Measurements from ENCODE around the gene CPM. TPM values are rescaled to one million over a fixed set of nuclear protein-coding genes. Genes with fewer than 3 reads are reported as not detected.

CPM gene
- total RNA-seq, 4 donors from 2014 or later, result 25.7 to 60.4 (median 43.2) TPM

GRCh38 chr12:68891141-68891540, 41.8 kb downstream of the CPM start:
- DNase-seq, result no peak
- WGBS, 2 donors, result 88 to 95% methylated on average over 6 of the region's 6 CpGs
- Histone ChIP-seq H3K36me3 (no peaks in the 10 kb centered on the region), H3K4me1 (peaks cover 0 to 5% of the 10 kb centered on the region in 2 donors), H3K27ac (no peak overlapping the region), H3K27me3 (no peaks in the 10 kb centered on the region), H3K4me3 (replicated peaks in 1 of 3) (no peak overlapping the region), H3K9me3 (no peaks in the 10 kb centered on the region)
- TF ChIP-seq, protein P1, sequence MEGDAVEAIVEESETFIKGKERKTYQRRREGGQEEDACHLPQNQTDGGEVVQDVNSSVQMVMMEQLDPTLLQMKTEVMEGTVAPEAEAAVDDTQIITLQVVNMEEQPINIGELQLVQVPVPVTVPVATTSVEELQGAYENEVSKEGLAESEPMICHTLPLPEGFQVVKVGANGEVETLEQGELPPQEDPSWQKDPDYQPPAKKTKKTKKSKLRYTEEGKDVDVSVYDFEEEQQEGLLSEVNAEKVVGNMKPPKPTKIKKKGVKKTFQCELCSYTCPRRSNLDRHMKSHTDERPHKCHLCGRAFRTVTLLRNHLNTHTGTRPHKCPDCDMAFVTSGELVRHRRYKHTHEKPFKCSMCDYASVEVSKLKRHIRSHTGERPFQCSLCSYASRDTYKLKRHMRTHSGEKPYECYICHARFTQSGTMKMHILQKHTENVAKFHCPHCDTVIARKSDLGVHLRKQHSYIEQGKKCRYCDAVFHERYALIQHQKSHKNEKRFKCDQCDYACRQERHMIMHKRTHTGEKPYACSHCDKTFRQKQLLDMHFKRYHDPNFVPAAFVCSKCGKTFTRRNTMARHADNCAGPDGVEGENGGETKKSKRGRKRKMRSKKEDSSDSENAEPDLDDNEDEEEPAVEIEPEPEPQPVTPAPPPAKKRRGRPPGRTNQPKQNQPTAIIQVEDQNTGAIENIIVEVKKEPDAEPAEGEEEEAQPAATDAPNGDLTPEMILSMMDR (IDR thresholded peaks at IDR 0.05), result no peak
- TF ChIP-seq POLR2A (IDR thresholded peaks at IDR 0.05), result no peak
- intact Hi-C loops (cut with DNase I), result no loop called here

- Histone ChIP-seq H3K9me3 (no peaks in the 10 kb centered on the region), H3K27me3 (no peaks in the 10 kb centered on the region), H3K27ac (no peak overlapping the region), H3K36me3 (no peaks in the 10 kb centered on the region), H3K4me1 (peaks cover 0 to 5% of the 10 kb centered on the region in 2 donors), H3K4me3 (replicated peaks in 1 of 3) (no peak overlapping the region)
- whole genome bisulfite sequencing, 2 donors, result 89 to 96% methylated on average over 3 to 4 of the region's 4 CpGs
- no peak for TF ChIP-seq POLR2A (IDR thresholded peaks at IDR 0.05)
- TF ChIP-seq, protein P1 (IDR thresholded peaks at IDR 0.05), result no peak
- intact Hi-C loops (cut with DNase I), result no loop called here
- no peak for DNase-seq
Observed at GRCh38 chr12:68890701-68891113, 42.3 kb downstream of the CPM start.

DNA sequence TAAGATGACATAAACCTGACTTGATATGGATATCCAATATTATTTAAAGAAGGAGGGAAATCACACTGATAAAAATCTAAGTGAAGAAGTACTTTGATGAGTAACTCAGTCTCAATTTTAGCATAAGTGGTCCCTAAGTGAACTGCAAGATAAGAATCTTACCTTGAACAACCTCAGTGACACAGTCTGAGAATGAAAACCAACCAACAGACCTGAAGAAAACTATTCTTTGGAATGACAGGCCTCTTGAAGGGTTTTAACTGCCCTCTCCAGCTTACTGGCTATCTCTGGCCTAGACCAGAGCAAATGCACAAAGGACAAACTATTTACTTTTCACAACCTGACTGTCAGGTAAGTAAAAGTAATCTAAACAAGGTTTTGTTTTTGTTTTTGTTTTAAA, 44.7 kb downstream of the CPM start:
- intact Hi-C loops (cut with DNase I), result no loop called here
- H3K4me3 ChIP-seq (replicated peaks in 1 of 3), result no peak overlapping the region
- no peaks in the 10 kb centered on the region for H3K9me3 ChIP-seq
- TF ChIP-seq, protein P1 (IDR thresholded peaks at IDR 0.05), result no peak
- no peak for TF ChIP-seq POLR2A (IDR thresholded peaks at IDR 0.05)
- no peaks in the 10 kb centered on the region for H3K36me3 ChIP-seq
- H3K27ac ChIP-seq, result no peak overlapping the region
- peaks cover 0 to 5% of the 10 kb centered on the region in 2 donors for H3K4me1 ChIP-seq
- DNase-seq, result no peak
- no peaks in the 10 kb centered on the region for H3K27me3 ChIP-seq

- H3K27ac ChIP-seq, result no peak overlapping the region
- intact Hi-C loops (cut with DNase I), result no loop called here
- no peaks in the 10 kb centered on the region for H3K27me3 ChIP-seq
- DNase-seq, result no peak
- no peak overlapping the region for H3K4me3 ChIP-seq (replicated peaks in 1 of 3)
- 97 to 100% methylated on average over 1 of the region's 1 CpG for WGBS, 2 donors
- H3K36me3 ChIP-seq, result no peaks in the 10 kb centered on the region
- peaks cover 0 to 5% of the 10 kb centered on the region in 2 donors for H3K4me1 ChIP-seq
- TF ChIP-seq POLR2A (IDR thresholded peaks at IDR 0.05), result no peak
- TF ChIP-seq, protein P1 (IDR thresholded peaks at IDR 0.05), result no peak
- no peaks in the 10 kb centered on the region for H3K9me3 ChIP-seq
Observed at GRCh38 chr12:68887641-68888040, 45.3 kb downstream of the CPM start.

DNA sequence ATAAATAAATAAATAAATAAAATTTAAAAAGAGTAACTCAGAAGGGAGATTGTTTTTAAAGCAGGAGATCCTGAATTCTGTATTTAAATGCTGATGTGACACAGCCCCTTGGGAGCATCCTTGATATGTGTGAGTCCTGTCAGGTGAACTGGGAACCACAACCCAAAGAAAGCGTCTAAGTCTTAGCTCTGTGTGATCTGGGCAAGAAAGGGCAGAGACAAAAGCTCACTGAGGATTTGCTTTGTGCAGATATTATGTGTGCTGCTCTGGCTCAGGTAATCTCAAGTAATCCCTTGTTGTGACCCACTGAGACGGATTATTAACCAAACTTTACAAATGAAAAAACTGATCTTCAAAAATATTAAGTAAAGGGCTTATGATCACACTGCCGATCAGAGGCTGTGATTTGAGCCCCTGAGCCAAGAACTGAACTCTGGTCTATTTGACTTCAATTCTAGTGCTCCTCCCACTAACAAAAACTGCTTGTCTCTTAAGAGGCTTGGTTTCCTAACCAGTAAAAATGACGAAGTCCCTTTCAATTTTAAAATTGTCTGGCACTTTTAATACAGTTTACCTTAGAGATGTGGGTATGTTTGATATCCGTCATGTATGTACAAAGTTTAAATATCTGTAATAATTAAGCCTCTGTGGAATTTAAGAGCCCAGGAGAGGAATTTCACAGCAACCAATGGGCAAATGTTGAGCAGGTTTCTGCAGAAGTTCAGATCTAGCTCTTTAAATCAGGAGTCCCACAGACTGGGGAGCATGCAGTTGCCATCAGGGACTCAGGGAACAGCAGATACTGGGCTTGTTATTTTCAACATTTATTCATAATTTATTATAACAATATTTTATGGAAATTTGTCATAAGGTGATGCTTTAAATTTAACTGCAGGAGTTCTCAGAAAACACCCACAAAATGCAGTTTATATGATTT, 46.1 kb downstream of the CPM start:
- no peak for DNase-seq
- H3K4me1 ChIP-seq, result peaks cover 0 to 5% of the 10 kb centered on the region in 2 donors
- no peaks in the 10 kb centered on the region for H3K36me3 ChIP-seq
- TF ChIP-seq, protein P1 (IDR thresholded peaks at IDR 0.05), result no peak
- TF ChIP-seq POLR2A (IDR thresholded peaks at IDR 0.05), result no peak
- WGBS, 2 donors, result 86% methylated on average over 5 of the region's 5 CpGs
- no peak overlapping the region for H3K27ac ChIP-seq
- H3K9me3 ChIP-seq, result no peaks in the 10 kb centered on the region
- intact Hi-C loops (cut with DNase I), result no loop called here
- no peaks in the 10 kb centered on the region for H3K27me3 ChIP-seq
- H3K4me3 ChIP-seq (replicated peaks in 1 of 3), result no peak overlapping the region
